Prostate gland (tissue), 2 donors: ENCODE measurements around the gene WASF3. TPM values are rescaled to one million over a fixed set of nuclear protein-coding genes. Genes with fewer than 3 reads are reported as not detected.

Source experiments
- DNase-seq: peaks from one replicate; pipeline ENCODE4 v3.0.0-alpha.2; 2019; ENCODE audit warnings: low spot score
- H3K27ac ChIP-seq, 2 donors: fragments of 200-600 bp; sonication (generic); 2 replicates each; pipeline ENCODE4 v1.5.1; 2017 to 2019
- H3K27me3 ChIP-seq: fragments of 200-600 bp; sonication (generic); replicated peaks from 2 replicates; pipeline ENCODE4 v1.5.1; 2019; ENCODE audit not compliant: insufficient read depth
- H3K36me3 ChIP-seq, 2 donors: fragments of 200-600 bp; sonication (generic); 1 replicate in 1 of 2; 2 replicates in 1 of 2; pipeline versions ENCODE4 v1.5.1 to v1.8.1; 2017 to 2019
- H3K4me1 ChIP-seq: fragments of 200-600 bp; sonication (generic); replicated peaks from 2 replicates; pipeline ENCODE4 v1.5.1; 2019
- H3K4me3 ChIP-seq, 2 donors: fragments of 200-600 bp; sonication (generic); 2 replicates each; pipeline ENCODE4 v1.5.1; 2017 to 2019
- H3K9me3 ChIP-seq: fragments of 200-600 bp; sonication (generic); 2 replicates; pipeline ENCODE4 v1.5.1; 2017
- POLR2A ChIP-seq: fragments of 450-650 bp; IDR thresholded peaks from one replicate; pipeline ENCODE4 v1.6.1; 2016; ENCODE audit warnings: antibody characterized with exemption, mild to moderate bottlenecking
- POLR2AphosphoS5 ChIP-seq: sonication (generic); formaldehyde crosslinking; IDR thresholded peaks from one replicate; pipeline ENCODE4 v1.6.1; 2017; ENCODE audit warnings: antibody characterized with exemption
- WGBS: methylation state at CpG from one replicate; pipeline ENCODE4 v1.1.5; 2018; 5-methylcytosine and 5-hydroxymethylcytosine counted together
- intact Hi-C: fragments of 100-400 bp; cut with DNase I; formaldehyde crosslinking; loops from one replicate; pipeline ENCODE4 v1.14.2; 2022
- total RNA-seq, 2 donors: library from RNA; depleted of rRNA; stranded (reverse); fragments of >200 nt; gene quantifications; one replicate each; pipeline ENCODE4 v1.1.0, GENCODE V29; 2016
- TF ChIP-seq, protein P1 (sequence below), 4 experiments: fragments of 200-600 bp in 2 of 4; fragments of 450-650 bp in 2 of 4; sonication (generic) in 2 of 4; IDR thresholded peaks; 1 replicate in 3 of 4; 2 replicates in 1 of 4; pipeline ENCODE4 v1.5.1; 2016 to 2019; ENCODE audit warnings: antibody characterized with exemption in 4 of 4, mild to moderate bottlenecking in 2 of 4, moderate library complexity in 2 of 4

The WASF3 gene
- total RNA-seq, 2 donors from 2014 or later = 10.3 to 23.0 TPM

GRCh38 chr13:26680123-26680450, 122.6 kb downstream of the WASF3 start:
- no peaks in the 10 kb centered on the region for H3K9me3 ChIP-seq
- no peaks in the 10 kb centered on the region for H3K27me3 ChIP-seq
- H3K36me3 ChIP-seq = no peaks in the 10 kb centered on the region
- TF ChIP-seq POLR2AphosphoS5 (no peak), POLR2A (no peak)
- TF ChIP-seq, protein P1, sequence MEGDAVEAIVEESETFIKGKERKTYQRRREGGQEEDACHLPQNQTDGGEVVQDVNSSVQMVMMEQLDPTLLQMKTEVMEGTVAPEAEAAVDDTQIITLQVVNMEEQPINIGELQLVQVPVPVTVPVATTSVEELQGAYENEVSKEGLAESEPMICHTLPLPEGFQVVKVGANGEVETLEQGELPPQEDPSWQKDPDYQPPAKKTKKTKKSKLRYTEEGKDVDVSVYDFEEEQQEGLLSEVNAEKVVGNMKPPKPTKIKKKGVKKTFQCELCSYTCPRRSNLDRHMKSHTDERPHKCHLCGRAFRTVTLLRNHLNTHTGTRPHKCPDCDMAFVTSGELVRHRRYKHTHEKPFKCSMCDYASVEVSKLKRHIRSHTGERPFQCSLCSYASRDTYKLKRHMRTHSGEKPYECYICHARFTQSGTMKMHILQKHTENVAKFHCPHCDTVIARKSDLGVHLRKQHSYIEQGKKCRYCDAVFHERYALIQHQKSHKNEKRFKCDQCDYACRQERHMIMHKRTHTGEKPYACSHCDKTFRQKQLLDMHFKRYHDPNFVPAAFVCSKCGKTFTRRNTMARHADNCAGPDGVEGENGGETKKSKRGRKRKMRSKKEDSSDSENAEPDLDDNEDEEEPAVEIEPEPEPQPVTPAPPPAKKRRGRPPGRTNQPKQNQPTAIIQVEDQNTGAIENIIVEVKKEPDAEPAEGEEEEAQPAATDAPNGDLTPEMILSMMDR (IDR thresholded peaks at IDR 0.05) = no peak
- H3K27ac ChIP-seq = no peak overlapping the region
- 47% methylated on average over 9 of the region's 9 CpGs for WGBS
- intact Hi-C loops = no loop called here
- H3K4me1 ChIP-seq = no peaks in the 10 kb centered on the region
- DNase-seq = no peak
- no peak overlapping the region for H3K4me3 ChIP-seq

GRCh38 chr13:26680572-26680971, 123.1 kb downstream of the WASF3 start:
- Histone ChIP-seq H3K9me3 (no peaks in the 10 kb centered on the region), H3K4me1 (no peaks in the 10 kb centered on the region), H3K27ac (no peak overlapping the region), H3K4me3 (no peak overlapping the region), H3K36me3 (no peaks in the 10 kb centered on the region), H3K27me3 (no peaks in the 10 kb centered on the region)
- intact Hi-C loops = no loop called here
- WGBS = 55% methylated on average over 5 of the region's 5 CpGs
- no peak for DNase-seq
- TF ChIP-seq, protein P1 (IDR thresholded peaks at IDR 0.05) = no peak
- TF ChIP-seq POLR2A (no peak), POLR2AphosphoS5 (no peak)

- no peaks in the 10 kb centered on the region for H3K27me3 ChIP-seq
- intact Hi-C loops = no loop called here
- H3K4me3 ChIP-seq = no peak overlapping the region
- no peak for DNase-seq
- 96% methylated on average over 15 of the region's 15 CpGs for WGBS
- no peak overlapping the region for H3K27ac ChIP-seq
- no peaks in the 10 kb centered on the region for H3K36me3 ChIP-seq
- no peaks in the 10 kb centered on the region for H3K9me3 ChIP-seq
- TF ChIP-seq, protein P1 (IDR thresholded peaks at IDR 0.05) = no peak
- TF ChIP-seq POLR2AphosphoS5 (no peak), POLR2A (no peak)
- H3K4me1 ChIP-seq = no peaks in the 10 kb centered on the region
These were observed 123.6 kb downstream of the WASF3 start for GRCh38 chr13:26681036-26681435.

- DNase-seq = no peak
- Histone ChIP-seq H3K27me3 (no peaks in the 10 kb centered on the region), H3K9me3 (no peaks in the 10 kb centered on the region), H3K4me3 (no peak overlapping the region), H3K4me1 (no peaks in the 10 kb centered on the region), H3K36me3 (no peaks in the 10 kb centered on the region), H3K27ac (no peak overlapping the region)
- WGBS = 94% methylated on average over 19 of the region's 19 CpGs
- intact Hi-C loops = no loop called here
- TF ChIP-seq, protein P1 (IDR thresholded peaks at IDR 0.05) = no peak
- TF ChIP-seq POLR2A = no peak
- TF ChIP-seq POLR2AphosphoS5 = no peak
These were observed 125.1 kb downstream of the WASF3 start for GRCh38 chr13:26682606-26683005.

DNA sequence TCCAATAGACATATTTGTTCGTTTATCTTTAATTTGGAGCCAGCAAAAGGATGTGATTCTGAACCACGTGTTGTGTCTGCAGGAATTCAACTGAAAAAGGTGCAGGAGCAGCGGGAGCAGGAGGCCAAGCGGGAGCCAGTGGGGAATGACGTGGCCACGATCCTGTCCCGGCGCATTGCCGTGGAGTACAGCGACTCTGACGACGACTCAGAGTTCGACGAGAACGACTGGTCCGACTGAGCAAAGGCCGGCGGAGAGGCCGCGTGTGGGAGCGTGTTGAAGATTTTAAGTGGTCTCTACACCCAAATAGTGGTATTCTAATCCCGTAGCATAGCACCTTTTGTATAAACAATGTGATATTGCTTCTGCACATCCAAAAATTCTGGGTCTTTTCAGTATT, 128.1 kb downstream of the WASF3 start:
- Histone ChIP-seq H3K27me3 (no peaks in the 10 kb centered on the region), H3K9me3 (no peaks in the 10 kb centered on the region), H3K4me3 (no peak overlapping the region), H3K4me1 (no peaks in the 10 kb centered on the region), H3K36me3 (no peaks in the 10 kb centered on the region), H3K27ac (no peak overlapping the region)
- intact Hi-C loops = no loop called here
- WGBS = 90% methylated on average over 22 of the region's 22 CpGs
- DNase-seq = no peak
- TF ChIP-seq POLR2AphosphoS5 = no peak
- no peak for TF ChIP-seq POLR2A
- TF ChIP-seq, protein P1 (IDR thresholded peaks at IDR 0.05) = no peak
